GM10248 (cell line): Measurements from ENCODE around the gene A4GALT.

Source experiments
- CTCF ChIA-PET: fragments of 300-600 bp; sonication (Branson Sonifier 250); formaldehyde crosslinking; extraction: SDS; loops from one replicate; lab custom pipeline; 2021; ENCODE audit warnings: antibody characterized with exemption; lab: Yijun Ruan, JAX
- POLR2A ChIA-PET: fragments of 350-650 bp; sonication (Branson Sonifier 250); formaldehyde crosslinking; extraction: SDS; loops from one replicate; lab custom pipeline; 2020; ENCODE audit warnings: antibody characterized with exemption; lab: Yijun Ruan, JAX
- DNase-seq: peaks from one replicate; pipeline ENCODE4 v3.0.0; 2012; ENCODE audit errors: extremely low spot score
- TF ChIP-seq, protein P1 (sequence below): IDR thresholded peaks from 2 replicates; pipeline ENCODE4 v1.5.1; 2012; ENCODE audit warnings: mild to moderate bottlenecking, low read depth; ENCODE audit errors: extremely low read depth, missing control alignments, control extremely low read depth

The A4GALT gene

DNA sequence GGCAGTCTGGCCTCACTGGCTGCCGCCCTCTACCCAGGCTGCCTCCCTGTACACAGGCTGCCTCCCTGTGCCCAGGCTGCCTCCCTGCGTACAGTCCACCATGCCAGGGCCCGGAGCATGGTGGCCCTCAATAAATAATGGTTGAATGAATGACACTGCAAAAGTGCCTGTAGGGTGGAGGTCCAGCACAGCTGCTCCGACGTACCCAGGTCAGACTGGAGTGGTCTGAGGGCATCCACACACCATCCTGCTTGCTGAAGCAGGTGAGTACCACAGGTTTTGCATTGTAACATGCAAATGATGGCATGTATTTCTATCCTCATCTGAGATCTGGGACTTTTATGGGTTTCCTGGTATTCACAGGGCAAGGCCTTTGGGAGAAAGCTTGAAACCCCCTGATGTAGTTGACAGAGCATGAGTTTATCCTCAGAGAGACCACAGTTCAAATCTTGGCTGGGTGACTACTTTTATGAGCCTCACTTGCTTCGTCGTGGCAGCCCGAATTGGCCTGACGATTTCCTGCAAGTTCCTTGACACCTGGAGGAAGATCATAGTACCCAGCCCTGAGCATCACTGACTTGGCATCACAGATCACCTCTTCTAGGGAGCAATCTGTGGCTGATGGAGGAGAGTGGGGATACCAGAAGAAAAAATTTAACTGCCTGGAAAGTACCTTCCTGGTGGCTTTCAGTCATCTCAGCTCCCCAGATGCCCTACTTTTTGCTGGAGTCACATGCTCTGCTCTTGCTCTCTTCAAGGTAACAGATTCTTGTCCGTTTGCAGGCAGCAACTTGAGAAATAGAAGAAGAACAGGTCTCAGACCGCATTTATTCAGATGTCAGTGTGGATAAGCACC is 55.5 kb downstream of the A4GALT start:
- CTCF ChIA-PET: interaction anchor here (2.6 kb wide), 2 partner anchors 12 to 44 kb away, joined by 8 to 15 read pairs; no protein-coding TSS in a partner anchor
- POLR2A ChIA-PET: no interaction called here
- TF ChIP-seq, protein P1, sequence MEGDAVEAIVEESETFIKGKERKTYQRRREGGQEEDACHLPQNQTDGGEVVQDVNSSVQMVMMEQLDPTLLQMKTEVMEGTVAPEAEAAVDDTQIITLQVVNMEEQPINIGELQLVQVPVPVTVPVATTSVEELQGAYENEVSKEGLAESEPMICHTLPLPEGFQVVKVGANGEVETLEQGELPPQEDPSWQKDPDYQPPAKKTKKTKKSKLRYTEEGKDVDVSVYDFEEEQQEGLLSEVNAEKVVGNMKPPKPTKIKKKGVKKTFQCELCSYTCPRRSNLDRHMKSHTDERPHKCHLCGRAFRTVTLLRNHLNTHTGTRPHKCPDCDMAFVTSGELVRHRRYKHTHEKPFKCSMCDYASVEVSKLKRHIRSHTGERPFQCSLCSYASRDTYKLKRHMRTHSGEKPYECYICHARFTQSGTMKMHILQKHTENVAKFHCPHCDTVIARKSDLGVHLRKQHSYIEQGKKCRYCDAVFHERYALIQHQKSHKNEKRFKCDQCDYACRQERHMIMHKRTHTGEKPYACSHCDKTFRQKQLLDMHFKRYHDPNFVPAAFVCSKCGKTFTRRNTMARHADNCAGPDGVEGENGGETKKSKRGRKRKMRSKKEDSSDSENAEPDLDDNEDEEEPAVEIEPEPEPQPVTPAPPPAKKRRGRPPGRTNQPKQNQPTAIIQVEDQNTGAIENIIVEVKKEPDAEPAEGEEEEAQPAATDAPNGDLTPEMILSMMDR: no peak
- no peak for DNase-seq

DNA sequence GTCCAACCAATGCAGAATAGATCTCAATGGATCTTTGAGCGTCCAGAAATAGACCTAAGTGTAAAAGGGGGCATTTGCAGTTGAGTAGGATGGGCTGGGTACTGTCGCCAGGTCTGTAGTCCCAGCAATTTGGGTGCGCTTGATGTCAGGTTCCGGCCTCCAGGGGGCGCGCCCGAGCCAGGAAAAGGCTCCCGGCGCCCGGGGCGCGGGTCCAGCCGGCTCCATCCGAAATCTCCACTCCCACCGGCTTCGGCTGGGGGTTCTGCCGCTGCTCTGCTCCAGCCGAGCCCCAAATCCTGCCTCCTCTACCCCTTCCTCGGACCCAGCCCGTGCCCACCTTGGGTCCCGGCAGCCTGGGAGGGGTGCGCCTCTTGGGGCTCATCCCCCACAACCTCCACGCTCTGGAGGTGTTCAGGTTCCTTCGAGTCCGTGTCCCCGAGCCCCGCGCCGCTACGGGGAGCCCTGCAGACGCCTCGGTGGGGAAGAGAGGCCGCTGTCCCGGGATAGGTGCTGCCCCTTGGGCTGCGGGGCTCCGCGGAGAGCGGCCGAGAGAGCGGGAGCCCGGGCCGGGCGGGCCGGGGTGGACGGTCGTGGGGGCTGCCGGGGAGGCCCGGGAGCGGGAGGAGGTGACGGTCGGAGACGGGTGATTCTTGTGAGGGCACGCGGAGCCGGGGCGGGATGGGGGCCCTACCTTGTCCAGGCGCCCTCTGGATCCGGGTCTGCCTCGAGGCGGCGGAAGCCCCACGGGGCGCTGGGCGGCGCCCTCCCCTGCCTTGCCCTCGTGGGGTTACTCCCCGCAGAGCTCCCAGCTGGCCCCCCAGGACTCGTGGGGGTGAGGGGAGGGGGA is 58.5 kb downstream of the A4GALT start:
- TF ChIP-seq, protein P1: peak; percentile 87
- ChIA-PET CTCF (interaction anchor here (0.9 to 2.8 kb wide), 9 partner anchors 11 to 206 kb away, joined by 3 to 15 read pairs (median 3); no protein-coding TSS in a partner anchor), POLR2A (no interaction called here)
- peak; percentile 86 for DNase-seq

- no peak for DNase-seq
- POLR2A ChIA-PET: no interaction called here
- TF ChIP-seq, protein P1: no peak
- CTCF ChIA-PET: interaction anchor here (1.0 to 1.7 kb wide), 2 partner anchors 24 to 35 kb away, joined by 3 to 7 read pairs; no protein-coding TSS in a partner anchor
Measured at GRCh38 chr22:42656578-42656977, 64.1 kb downstream of the A4GALT start.

- POLR2A ChIA-PET: interaction anchor here (0.9 kb wide), 1 partner anchor 41 kb away, joined by 4 read pairs; the partner anchor contains the start of gene POLDIP3
- DNase-seq: peak; percentile 65
- CTCF ChIA-PET: interaction anchor here (1.0 to 1.7 kb wide), 3 partner anchors 11 to 34 kb away, joined by 3 to 7 read pairs (median 3); no protein-coding TSS in a partner anchor
Measured at GRCh38 chr22:42655693-42656092, 65.0 kb downstream of the A4GALT start.

DNA sequence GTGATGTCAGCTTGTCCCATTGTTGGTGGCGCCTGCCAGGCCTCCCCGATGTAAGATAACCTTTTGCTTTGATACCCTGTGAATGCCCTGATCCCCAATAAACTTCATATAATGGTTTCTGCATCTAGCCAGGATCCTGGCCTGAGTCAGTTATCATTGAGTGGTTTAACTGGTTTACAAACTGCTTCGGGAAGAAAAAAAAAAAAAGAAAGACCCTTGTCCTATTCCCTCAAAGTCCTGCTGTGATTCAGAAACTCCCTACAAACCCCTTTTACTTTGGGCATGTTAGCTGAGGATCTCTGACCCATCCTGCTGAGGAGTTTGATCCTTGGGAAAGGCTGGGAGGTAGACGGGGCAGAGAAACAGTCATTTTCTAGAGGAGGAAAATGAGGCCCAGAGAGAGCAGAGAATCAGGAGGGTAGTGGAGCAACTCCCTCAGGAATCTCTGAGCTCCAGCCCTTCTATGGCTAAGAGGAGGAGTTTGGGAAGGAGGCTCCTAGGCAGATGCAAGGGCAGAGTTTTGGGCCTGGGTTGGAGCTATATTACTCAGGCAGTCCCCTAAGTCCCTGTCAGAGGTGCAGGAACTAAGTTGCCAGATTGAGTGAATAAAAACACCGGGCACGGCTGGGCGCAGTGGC is 66.1 kb downstream of the A4GALT start:
- TF ChIP-seq, protein P1: no peak
- POLR2A ChIA-PET: no interaction called here
- no peak for DNase-seq
- CTCF ChIA-PET: interaction anchor here (1.1 to 2.7 kb wide), 5 partner anchors 9 to 215 kb away, joined by 3 to 11 read pairs (median 7); no protein-coding TSS in a partner anchor

More at GRCh38 chr22:42655693-42656092, 65.0 kb downstream of the A4GALT start:
- TF ChIP-seq, protein P1: no peak

GRCh38 chr22:42653999-42654398 is 66.7 kb downstream of the A4GALT start:
- CTCF ChIA-PET: interaction anchor here (1.4 to 2.7 kb wide), 3 partner anchors 10 to 215 kb away, joined by 3 to 11 read pairs (median 8); no protein-coding TSS in a partner anchor
- TF ChIP-seq, protein P1: no peak

More at GRCh38 chr22:42653999-42654398, 66.7 kb downstream of the A4GALT start:
- POLR2A ChIA-PET: no interaction called here
- no peak for DNase-seq
